ENCODE results near the gene HOXB6.

Gene HOXB6

DNA sequence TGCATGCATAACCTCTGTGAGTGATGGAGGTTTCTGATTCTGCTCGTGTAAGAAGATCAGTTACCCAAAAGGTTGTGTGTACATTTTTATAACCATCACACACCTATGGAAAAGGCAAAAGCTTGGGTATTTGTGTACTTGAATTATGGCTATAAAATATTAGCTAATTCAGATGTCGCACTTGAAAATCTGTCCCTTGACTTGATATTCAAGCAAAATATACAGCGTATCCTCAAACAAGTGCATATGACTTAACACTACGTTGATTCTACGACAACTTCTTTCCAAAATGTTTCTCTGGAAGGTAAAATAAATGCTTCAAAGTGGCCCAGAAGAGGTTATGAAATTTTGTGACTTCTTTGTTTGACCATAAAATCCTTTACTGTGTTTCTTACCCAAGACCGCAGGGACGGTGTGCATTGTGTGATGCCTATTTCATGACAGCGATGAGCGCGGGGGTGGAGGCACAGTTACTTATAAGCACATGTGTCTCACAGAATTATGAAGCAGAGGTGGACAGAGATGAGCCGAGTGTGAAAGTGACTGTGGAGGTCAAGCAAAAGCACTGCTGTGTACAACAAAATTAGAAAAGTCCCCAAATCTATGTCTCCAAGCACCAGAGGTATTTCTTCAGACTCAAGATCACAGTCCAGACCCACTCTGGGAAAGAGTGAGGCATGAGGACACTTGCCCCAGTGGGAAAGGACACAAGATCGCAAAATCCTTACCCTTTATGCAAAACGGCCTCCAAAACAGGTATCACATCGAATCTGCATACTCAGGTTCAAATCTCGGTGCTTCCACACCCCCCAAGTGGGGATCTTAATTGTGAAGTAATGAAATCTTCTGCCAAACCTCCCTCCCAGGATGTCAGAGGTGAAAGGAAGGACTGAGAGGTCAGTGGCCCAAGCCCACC lies 25.5 kb upstream of the HOXB6 start:
- DNase-seq (ENCODE audit: low read depth): no peak
- no peak overlapping the region for H3K4me3 ChIP-seq (ENCODE audit: control insufficient read depth, low read depth, low read length)
- TF ChIP-seq, protein P1, sequence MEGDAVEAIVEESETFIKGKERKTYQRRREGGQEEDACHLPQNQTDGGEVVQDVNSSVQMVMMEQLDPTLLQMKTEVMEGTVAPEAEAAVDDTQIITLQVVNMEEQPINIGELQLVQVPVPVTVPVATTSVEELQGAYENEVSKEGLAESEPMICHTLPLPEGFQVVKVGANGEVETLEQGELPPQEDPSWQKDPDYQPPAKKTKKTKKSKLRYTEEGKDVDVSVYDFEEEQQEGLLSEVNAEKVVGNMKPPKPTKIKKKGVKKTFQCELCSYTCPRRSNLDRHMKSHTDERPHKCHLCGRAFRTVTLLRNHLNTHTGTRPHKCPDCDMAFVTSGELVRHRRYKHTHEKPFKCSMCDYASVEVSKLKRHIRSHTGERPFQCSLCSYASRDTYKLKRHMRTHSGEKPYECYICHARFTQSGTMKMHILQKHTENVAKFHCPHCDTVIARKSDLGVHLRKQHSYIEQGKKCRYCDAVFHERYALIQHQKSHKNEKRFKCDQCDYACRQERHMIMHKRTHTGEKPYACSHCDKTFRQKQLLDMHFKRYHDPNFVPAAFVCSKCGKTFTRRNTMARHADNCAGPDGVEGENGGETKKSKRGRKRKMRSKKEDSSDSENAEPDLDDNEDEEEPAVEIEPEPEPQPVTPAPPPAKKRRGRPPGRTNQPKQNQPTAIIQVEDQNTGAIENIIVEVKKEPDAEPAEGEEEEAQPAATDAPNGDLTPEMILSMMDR (IDR thresholded peaks at IDR 0.05; ENCODE audit: control insufficient read depth, insufficient read depth, low read depth, low read length, missing control alignments): no peak

DNA sequence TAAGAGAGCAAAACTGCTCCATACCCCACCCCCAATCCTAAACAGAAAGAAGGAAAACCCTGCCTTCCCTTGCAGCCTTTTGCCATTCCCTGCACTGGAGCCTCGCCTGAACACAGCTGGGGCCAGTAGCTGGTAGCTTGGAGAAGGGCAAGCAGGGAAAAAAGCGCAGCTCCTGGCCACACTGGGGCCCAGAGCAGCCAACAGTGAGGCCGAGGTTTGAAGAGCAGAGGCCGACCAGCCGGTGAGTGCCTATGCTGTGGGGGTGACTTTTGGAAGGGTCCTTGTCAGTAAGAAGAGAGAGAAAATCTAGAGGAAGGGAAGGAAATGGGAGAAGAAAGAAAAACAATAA lies 24.6 kb upstream of the HOXB6 start:
- TF ChIP-seq, protein P1 (IDR thresholded peaks at IDR 0.05; ENCODE audit: control insufficient read depth, insufficient read depth, low read depth, low read length, missing control alignments): no peak
- DNase-seq (ENCODE audit: low read depth): no peak
- H3K4me3 ChIP-seq (ENCODE audit: control insufficient read depth, low read depth, low read length): no peak overlapping the region

GRCh38 chr17:48628649-48629410 lies 24.0 kb upstream of the HOXB6 start:
- TF ChIP-seq, protein P1 (IDR thresholded peaks at IDR 0.05; ENCODE audit: control insufficient read depth, insufficient read depth, low read depth, low read length, missing control alignments): no peak
- no peak for DNase-seq (ENCODE audit: low read depth)
- no peak overlapping the region for H3K4me3 ChIP-seq (ENCODE audit: control insufficient read depth, low read depth, low read length)

GRCh38 chr17:48627623-48628521 lies 23.1 kb upstream of the HOXB6 start:
- no peak overlapping the region for H3K4me3 ChIP-seq (ENCODE audit: control insufficient read depth, low read depth, low read length)
- TF ChIP-seq, protein P1 (IDR thresholded peaks at IDR 0.05; ENCODE audit: control insufficient read depth, insufficient read depth, low read depth, low read length, missing control alignments): no peak
- no peak for DNase-seq (ENCODE audit: low read depth)

DNA sequence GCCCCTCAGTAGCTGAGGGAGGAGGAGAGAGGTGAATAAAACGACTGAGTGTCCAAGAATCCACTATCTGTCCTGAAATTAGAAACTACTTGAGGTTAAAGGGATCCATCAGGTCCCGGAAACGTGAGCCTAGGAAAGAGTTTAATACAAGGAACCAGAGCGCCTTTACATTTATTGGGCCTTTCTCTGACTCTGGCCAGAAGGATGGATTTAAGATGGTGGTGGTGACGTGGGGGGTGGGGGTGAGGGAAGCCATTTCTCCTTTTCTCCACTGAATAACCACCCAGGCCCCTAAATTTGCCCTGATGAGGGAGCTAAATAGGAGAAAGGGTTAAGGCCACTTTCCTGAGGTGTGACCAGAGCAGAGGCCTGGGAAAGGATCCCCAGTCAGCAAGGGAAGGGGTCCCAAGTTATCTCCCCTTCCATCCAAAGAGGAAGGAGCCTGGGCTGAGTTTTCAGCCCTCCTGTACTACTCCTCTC lies 22.4 kb upstream of the HOXB6 start:
- no peak overlapping the region for H3K4me3 ChIP-seq (ENCODE audit: control insufficient read depth, low read depth, low read length)
- TF ChIP-seq, protein P1 (IDR thresholded peaks at IDR 0.05; ENCODE audit: control insufficient read depth, insufficient read depth, low read depth, low read length, missing control alignments): no peak
- no peak for DNase-seq (ENCODE audit: low read depth)

Data from AG09309 (cell line).